Urinary bladder (tissue), 4 donors: ENCODE measurements around the gene RICTOR. TPM values are rescaled to one million over a fixed set of nuclear protein-coding genes. Genes with fewer than 3 reads are reported as not detected.

Experiments used
- DNase-seq: peaks from one replicate; pipeline ENCODE4 v3.0.0-alpha.2; 2015; ENCODE audit errors: extremely low spot score
- H3K27ac ChIP-seq: one replicate; pipeline ENCODE4 v1.5.1; 2013; ENCODE audit warnings: low read depth, mild to moderate bottlenecking, moderate library complexity
- H3K36me3 ChIP-seq: one replicate; pipeline ENCODE4 v1.6.1; 2013; ENCODE audit warnings: mild to moderate bottlenecking, moderate library complexity; ENCODE audit not compliant: insufficient read depth
- H3K4me1 ChIP-seq: one replicate; pipeline ENCODE4 v1.6.1; 2013; ENCODE audit warnings: mild to moderate bottlenecking, moderate library complexity; ENCODE audit not compliant: insufficient read depth
- H3K4me3 ChIP-seq: one replicate; pipeline ENCODE4 v1.5.1; 2013; ENCODE audit warnings: low read depth, low read length
- WGBS: extraction: QIAGEN DNeasy Blood & Tissue Kit; methylation state at CpG from one replicate; pipeline ENCODE4 v1.1.7; 2013; 5-methylcytosine and 5-hydroxymethylcytosine counted together
- polyA plus RNA-seq: library from polyadenylated mRNA; stranded (reverse); fragments of 200-250 nt; gene quantifications from one replicate; pipeline ENCODE4 v1.2.3, GENCODE V29; 2013
- small RNA-seq: library from RNA; depleted of rRNA; stranded (forward); fragments of <200 nt; gene quantifications from one replicate; pipeline ENCODE3, GENCODE V24; 2014
- total RNA-seq: library from RNA; depleted of rRNA; stranded (reverse); fragments of >200 nt; gene quantifications from one replicate; pipeline ENCODE4 v1.2.3, GENCODE V29; 2014
- donor health status: healthy with polysubstance abuse.
- donor health status: healthy.

RICTOR gene
- total and polyA plus RNA-seq, 2 donors = 6.3 to 122 TPM

GRCh38 chr5:38921174-38921573, 153.0 kb downstream of the RICTOR start:
- Histone ChIP-seq H3K36me3 (no peaks in the 10 kb centered on the region), H3K4me3 (no peak overlapping the region), H3K27ac (no peak overlapping the region), H3K4me1 (peaks cover 1% of the 10 kb centered on the region)
- no peak for DNase-seq
- WGBS = 86% methylated on average over 1 of the region's 1 CpG

- Histone ChIP-seq H3K4me3 (no peak overlapping the region), H3K4me1 (no peaks in the 10 kb centered on the region), H3K36me3 (no peaks in the 10 kb centered on the region), H3K27ac (no peak overlapping the region)
- no peak for DNase-seq
- 86% methylated on average over 7 of the region's 7 CpGs for WGBS
These were observed 157.4 kb downstream of the RICTOR start for GRCh38 chr5:38916802-38917201.

GRCh38 chr5:38913714-38914113, 160.5 kb downstream of the RICTOR start:
- Histone ChIP-seq H3K36me3 (no peaks in the 10 kb centered on the region), H3K4me3 (no peak overlapping the region), H3K4me1 (no peaks in the 10 kb centered on the region), H3K27ac (no peak overlapping the region)
- WGBS = 79% methylated on average over 2 of the region's 2 CpGs
- no peak for DNase-seq

GRCh38 chr5:38911933-38912332, 162.3 kb downstream of the RICTOR start:
- Histone ChIP-seq H3K27ac (no peak overlapping the region), H3K4me3 (no peak overlapping the region), H3K4me1 (no peaks in the 10 kb centered on the region), H3K36me3 (no peaks in the 10 kb centered on the region)
- no peak for DNase-seq
- WGBS = 97% methylated on average over 3 of the region's 3 CpGs

GRCh38 chr5:38906503-38906902, 167.7 kb downstream of the RICTOR start:
- Histone ChIP-seq H3K27ac (no peak overlapping the region), H3K4me1 (no peaks in the 10 kb centered on the region), H3K4me3 (no peak overlapping the region), H3K36me3 (peaks cover 3% of the 10 kb centered on the region)
- no peak for DNase-seq

- no peak for DNase-seq
- 90% methylated on average over 4 of the region's 4 CpGs for WGBS
- Histone ChIP-seq H3K27ac (no peak overlapping the region), H3K4me1 (no peaks in the 10 kb centered on the region), H3K4me3 (no peak overlapping the region), H3K36me3 (peaks cover 6% of the 10 kb centered on the region)
These were observed 168.7 kb downstream of the RICTOR start for GRCh38 chr5:38905516-38905915.

- DNase-seq = no peak
- H3K27ac ChIP-seq = no peak overlapping the region
- 86% methylated on average over 5 of the region's 5 CpGs for WGBS
- H3K4me1 ChIP-seq = no peaks in the 10 kb centered on the region
- H3K36me3 ChIP-seq = peaks cover 7% of the 10 kb centered on the region
- H3K4me3 ChIP-seq = no peak overlapping the region
These were observed 174.3 kb downstream of the RICTOR start for GRCh38 chr5:38899936-38900335.

GRCh38 chr5:38896760-38897159, 177.4 kb downstream of the RICTOR start:
- Histone ChIP-seq H3K27ac (no peak overlapping the region), H3K4me3 (no peak overlapping the region), H3K4me1 (no peaks in the 10 kb centered on the region), H3K36me3 (peaks cover 5% of the 10 kb centered on the region)
- WGBS = 91% methylated on average over 3 of the region's 3 CpGs
- DNase-seq = no peak

GRCh38 chr5:38892363-38892762, 181.8 kb downstream of the RICTOR start:
- DNase-seq = no peak
- Histone ChIP-seq H3K4me3 (no peak overlapping the region), H3K27ac (no peak overlapping the region), H3K36me3 (no peaks in the 10 kb centered on the region), H3K4me1 (no peaks in the 10 kb centered on the region)
- WGBS = 95% methylated on average over 3 of the region's 3 CpGs

GRCh38 chr5:38891563-38891962, 182.6 kb downstream of the RICTOR start:
- Histone ChIP-seq H3K4me1 (no peaks in the 10 kb centered on the region), H3K4me3 (no peak overlapping the region), H3K36me3 (no peaks in the 10 kb centered on the region), H3K27ac (no peak overlapping the region)
- no peak for DNase-seq
- 98% methylated on average over 6 of the region's 6 CpGs for WGBS

GRCh38 chr5:38889424-38889823, 184.8 kb downstream of the RICTOR start:
- no peak for DNase-seq
- Histone ChIP-seq H3K36me3 (peaks cover 2% of the 10 kb centered on the region), H3K4me3 (no peak overlapping the region), H3K27ac (no peak overlapping the region), H3K4me1 (no peaks in the 10 kb centered on the region)
- 94% methylated on average over 1 of the region's 1 CpG for WGBS

- WGBS = 79% methylated on average over 8 of the region's 8 CpGs
- peaks cover 2% of the 10 kb centered on the region for H3K36me3 ChIP-seq
These were observed 186.2 kb downstream of the RICTOR start for GRCh38 chr5:38888041-38888440.

More at GRCh38 chr5:38888041-38888440, 186.2 kb downstream of the RICTOR start:
- Histone ChIP-seq H3K27ac (no peak overlapping the region), H3K4me3 (no peak overlapping the region), H3K4me1 (no peaks in the 10 kb centered on the region)
- DNase-seq = no peak

Small RNA genes within 50 kb of the gene (small RNA-seq; reads per million reads assigned to genes)
- gene AIG1P1 = not detected

Other genes with a start within 250 kb of the RICTOR start
- gene OSMR, start 228.4 kb downstream of the RICTOR start, total RNA-seq = 24.7 TPM
- gene OSMR, start 228.4 kb downstream of the RICTOR start, polyA plus RNA-seq = 62.4 TPM
- 10.9 TPM for gene FYB1, start 145.2 kb upstream of the RICTOR start, total RNA-seq
- 2.9 TPM for gene FYB1, start 145.2 kb upstream of the RICTOR start, polyA plus RNA-seq